Measurements from ENCODE around the gene LOXL1. TPM values are rescaled to one million over a fixed set of nuclear protein-coding genes. Genes with fewer than 3 reads are reported as not detected.
A peak's percentile ranks its signal among the peaks of the same experiment; 100 is the strongest.

LOXL1 gene
- total and polyA plus RNA-seq, 2 of the 13 experiments (the other 11 are each of a cell fraction or from before 2014, with no cell fraction given), result 0.51 to 1.3 TPM

- TF ChIP-seq MAZ (IDR thresholded peaks at IDR 0.05; ENCODE audit: borderline replicate concordance, low read depth, low read length) (peak; percentile 71), MAZ (CRISPR knock-in tag; IDR thresholded peaks at IDR 0.05; ENCODE audit: low read depth) (peak; percentile 91), BRD4 (CRISPR knock-in tag; IDR thresholded peaks at IDR 0.05) (no peak), ZFP90 (CRISPR knock-in tag; IDR thresholded peaks at IDR 0.05; ENCODE audit: borderline replicate concordance) (no peak), ZNF589 (CRISPR knock-in tag; conservative IDR thresholded peaks at IDR 0.05) (no peak), SATB2 (CRISPR knock-in tag; IDR thresholded peaks at IDR 0.05) (no peak), TRAFD1 (CRISPR knock-in tag; IDR thresholded peaks at IDR 0.05; ENCODE audit: borderline replicate concordance) (no peak), PHF20 (CRISPR knock-in tag; IDR thresholded peaks at IDR 0.05) (peak; percentile 91), ZNF841 (CRISPR knock-in tag; IDR thresholded peaks at IDR 0.05; ENCODE audit: borderline replicate concordance) (no peak), ZNF737 (CRISPR knock-in tag; IDR thresholded peaks at IDR 0.05; ENCODE audit: borderline replicate concordance) (no peak), NCOA1 (CRISPR knock-in tag; IDR thresholded peaks at IDR 0.05) (no peak), DNMT3B (CRISPR knock-in tag; conservative IDR thresholded peaks at IDR 0.05) (no peak), ZFX (CRISPR knock-in tag; IDR thresholded peaks at IDR 0.05; ENCODE audit: low read depth) (peak; percentile 80), ZNF574 (CRISPR knock-in tag; IDR thresholded peaks at IDR 0.05) (peak; percentile 100), ZNF136 (CRISPR knock-in tag; IDR thresholded peaks at IDR 0.05; ENCODE audit: low read depth) (no peak), GLMP (CRISPR knock-in tag; IDR thresholded peaks at IDR 0.05; ENCODE audit: borderline replicate concordance) (no peak), FIP1L1 (IDR thresholded peaks at IDR 0.05; ENCODE audit: borderline replicate concordance, insufficient read depth, low read depth, low read length) (no peak), BRCA1 (CRISPR knock-in tag; IDR thresholded peaks at IDR 0.05) (no peak), RBFOX2 (IDR thresholded peaks at IDR 0.05; ENCODE audit: low read depth, low read length) (peak; percentile 63), POLR2A (IDR thresholded peaks at IDR 0.05; ENCODE audit: insufficient read depth in 1 of 2, low read depth in 2 of 2, low read length in 2 of 2) (peak; percentile 24 to 28; a peak in 1 of 4 replicates), ISX (CRISPR knock-in tag; conservative IDR thresholded peaks at IDR 0.05) (no peak), ZNF83 (CRISPR knock-in tag; IDR thresholded peaks at IDR 0.05; ENCODE audit: borderline replicate concordance) (no peak)
These were observed 65.7 kb downstream of the LOXL1 start, which contains the start of gene STOML1 (continued) for GRCh38 chr15:73991726-73992593.
